Head of caudate nucleus (tissue), 42 donors: ENCODE measurements around the gene CFAP43.
A peak's percentile ranks its signal among the peaks of the same experiment; 100 is the strongest.

Source experiments
- DNase-seq, 42 donors: peaks; one replicate each; pipeline versions ENCODE4 v3.0.0 to v3.0.0-alpha.2; 2020 to 2021; ENCODE audit warnings: mixed read lengths in 7 of 42
- intact Hi-C: fragments of 100-400 bp; cut with DNase I; formaldehyde crosslinking; loops from one replicate; pipeline ENCODE4 v1.15.0; 2022

CFAP43 gene

GRCh38 chr10:104084482-104085142 is 147.6 kb downstream of the CFAP43 start:
- intact Hi-C loops = no loop called here
- DNase-seq = no peak

GRCh38 chr10:104081998-104082397 is 150.2 kb downstream of the CFAP43 start:
- intact Hi-C loops = no loop called here
- DNase-seq = no peak

GRCh38 chr10:104080762-104081161 is 151.4 kb downstream of the CFAP43 start:
- peak in 11 of 42 donors; percentile 11 to 58 (median 25) for DNase-seq
- intact Hi-C loops = no loop called here
